A673 (cell line): Measurements from ENCODE around the gene NR1I3.

Experiments
- CTCF ChIP-seq: fragments of 300-800, 200-600 bp; sonication (generic); conservative IDR thresholded peaks from 2 replicates; pipeline ENCODE4 v1.5.1; 2017; ENCODE audit warnings: low read depth, mild to moderate bottlenecking, antibody characterized with exemption, low read length, moderate library complexity, mixed read lengths
- EZH2 ChIP-seq: fragments of 200-600 bp; sonication (generic); IDR thresholded peaks from 2 replicates; pipeline ENCODE4 v1.6.1; 2017; ENCODE audit warnings: borderline replicate concordance, low read depth, mild to moderate bottlenecking, mixed read lengths, antibody characterized with exemption, low read length; ENCODE audit not compliant: poor library complexity, severe bottlenecking

DNA sequence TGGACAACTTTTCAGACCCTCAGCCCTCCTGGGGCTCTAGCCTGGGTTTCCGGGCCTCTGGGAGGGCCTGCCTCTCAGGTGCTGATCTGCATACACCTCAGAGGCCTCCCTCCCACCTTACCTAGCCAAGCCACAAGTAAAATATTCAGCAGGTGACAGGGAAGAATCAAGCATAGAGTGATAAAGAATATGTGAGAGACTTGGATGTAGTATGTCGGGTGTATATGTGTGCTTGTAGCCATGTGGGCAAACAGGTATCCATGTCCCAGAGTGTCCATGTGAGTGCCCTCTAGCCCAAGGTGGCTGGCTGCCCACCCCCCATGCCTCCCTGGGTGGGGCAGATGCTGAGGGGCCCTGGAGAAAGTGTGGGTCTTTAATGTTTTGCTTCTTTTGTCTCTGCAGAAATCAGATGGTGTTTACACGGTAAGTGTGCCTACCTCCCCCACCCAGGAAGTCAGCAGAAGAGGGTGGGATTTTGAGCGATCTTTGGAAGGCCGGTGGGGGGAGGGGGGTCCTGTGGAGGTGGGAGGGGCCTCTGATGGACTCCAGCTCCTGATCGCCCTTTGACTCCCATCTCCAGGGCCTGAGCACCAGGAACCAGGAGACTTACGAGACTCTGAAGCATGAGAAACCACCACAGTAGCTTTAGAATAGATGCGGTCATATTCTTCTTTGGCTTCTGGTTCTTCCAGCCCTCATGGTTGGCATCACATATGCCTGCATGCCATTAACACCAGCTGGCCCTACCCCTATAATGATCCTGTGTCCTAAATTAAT, 19.5 kb downstream of the NR1I3 start:
- no peak for TF ChIP-seq CTCF
- no peak for TF ChIP-seq EZH2
